HepG2 (cell line): ENCODE results near the gene IFIT1. TPM values are rescaled to one million over a fixed set of nuclear protein-coding genes. Genes with fewer than 3 reads are reported as not detected.

Experiments used
- ATAC-seq: fragments of 200-7000 bp; cut with Tn5 transposase; 3 replicates; pipeline ENCODE4 v1.9.1; 2020; ENCODE audit warnings: mild to moderate bottlenecking, moderate library complexity
- BruUV-seq: library from RNA; stranded (reverse); fragments of 400-500 nt; replicated peaks from 2 replicates; lab custom pipeline; 2021; lab: Mats Ljungman, UMichigan
- CTCF ChIA-PET: fragments of 300-600 bp; formaldehyde crosslinking; extraction: SDS; loops from one replicate; lab custom pipeline; 2021; ENCODE audit warnings: low total read pairs, inconsistent platforms, low intra/inter-chr PET ratio; lab: Yijun Ruan, JAX
- POLR2A ChIA-PET: fragments of 350-600 bp; sonication (Branson Sonifier 250); formaldehyde crosslinking; loops from one replicate; lab custom pipeline; 2020; ENCODE audit warnings: antibody characterized with exemption, inconsistent platforms; lab: Yijun Ruan, JAX
- DNase-seq: peaks from one replicate; pipeline ENCODE4 v3.0.0-alpha.2; 2015; ENCODE audit warnings: low spot score
- FAIRE-seq: peaks from 3 replicates; lab custom pipeline; 2011; peaks lifted over from hg19 to GRCh38; lab: Jason Lieb, UNC
- H2AFZ ChIP-seq: one replicate; pipeline ENCODE4 v1.6.1; 2011; ENCODE audit warnings: low read length, inconsistent platforms
- H3K27ac ChIP-seq: fragments of 300-600 bp; 3 replicates; pipeline ENCODE4 v1.8.0; 2011; ENCODE audit warnings: mixed run types, mild to moderate bottlenecking, mixed read lengths, low read length, inconsistent platforms; ENCODE audit not compliant: insufficient read depth; ENCODE audit errors: extremely low read length
- H3K27me3 ChIP-seq, 2 experiments: fragments of 200-600 bp in 1 of 2; 2 replicates in 1 of 2; 3 replicates in 1 of 2; pipeline versions ENCODE4 v1.6.0 to v1.8.0; 2011; ENCODE audit warnings: low read length in 2 of 2, mild to moderate bottlenecking in 2 of 2, moderate library complexity in 2 of 2, inconsistent platforms in 1 of 2; ENCODE audit not compliant: insufficient read depth in 2 of 2, control insufficient read depth in 1 of 2
- H3K36me3 ChIP-seq, 2 experiments: fragments of 200-600 bp in 1 of 2; replicated peaks in 1 of 2; 2 replicates in 1 of 2; 3 replicates in 1 of 2; pipeline versions ENCODE4 v1.5.1 to v1.8.0; 2011; ENCODE audit warnings: low read length in 2 of 2, inconsistent platforms in 1 of 2; ENCODE audit not compliant: insufficient read depth in 2 of 2, control insufficient read depth in 1 of 2
- H3K4me1 ChIP-seq: 2 replicates; pipeline ENCODE4 v1.5.1; 2012; ENCODE audit warnings: low read length, inconsistent platforms; ENCODE audit not compliant: insufficient read depth
- H3K4me2 ChIP-seq: 2 replicates; pipeline ENCODE4 v1.6.0; 2011; ENCODE audit warnings: low read depth, low read length, inconsistent platforms
- H3K4me3 ChIP-seq, 3 experiments: fragments of 200-600 bp in 1 of 3; sonication (generic), shearing (Covaris generic) in 1 of 3; replicated peaks in 1 of 3; 2 replicates each; pipeline ENCODE4 v1.5.1; 2011 to 2016; ENCODE audit warnings: low read length in 3 of 3, inconsistent platforms in 2 of 3, low read depth in 2 of 3, mild to moderate bottlenecking in 2 of 3, control low read depth in 1 of 3, mixed read lengths in 1 of 3; ENCODE audit not compliant: insufficient read depth in 1 of 3
- H3K79me2 ChIP-seq: one replicate; pipeline ENCODE4 v1.6.1; 2011; ENCODE audit warnings: low read length, inconsistent platforms; ENCODE audit not compliant: insufficient read depth
- H3K9ac ChIP-seq: 2 replicates; pipeline ENCODE4 v1.6.0; 2011; ENCODE audit warnings: mild to moderate bottlenecking, low read depth, low read length, inconsistent platforms; ENCODE audit not compliant: insufficient read depth
- H3K9me3 ChIP-seq: 2 replicates; pipeline ENCODE4 v1.5.1; 2012; ENCODE audit warnings: mild to moderate bottlenecking, low read length
- H4K20me1 ChIP-seq: 2 replicates; pipeline ENCODE4 v1.6.0; 2011; ENCODE audit warnings: inconsistent platforms, mild to moderate bottlenecking, low read length, moderate library complexity; ENCODE audit not compliant: insufficient read depth
- AHR ChIP-seq: IDR thresholded peaks from 2 replicates; pipeline ENCODE4 v1.6.1; 2018; ENCODE audit warnings: missing genetic modification reagents, missing compliant biosample characterization
- BCL6 ChIP-seq: IDR thresholded peaks from 2 replicates; pipeline ENCODE4 v1.6.1; 2016; ENCODE audit warnings: missing genetic modification reagents, missing compliant biosample characterization
- GATA4 ChIP-seq: sonication (generic); IDR thresholded peaks from 2 replicates; pipeline ENCODE4 v1.6.1; 2016; ENCODE audit warnings: antibody characterized with exemption, low read depth, borderline replicate concordance
- JUND ChIP-seq: sonication (generic); formaldehyde crosslinking; IDR thresholded peaks from 2 replicates; pipeline ENCODE4 v1.8.0; 2022; ENCODE audit warnings: mild to moderate bottlenecking, missing genetic modification reagents
- MAFF ChIP-seq: IDR thresholded peaks from 2 replicates; pipeline ENCODE4 v1.6.1; 2011; ENCODE audit warnings: low read depth, low read length, improper control_type of control experiment
- MED1 ChIP-seq: sonication (generic); formaldehyde crosslinking; IDR thresholded peaks from 2 replicates; pipeline ENCODE4 v1.4.0; 2020; ENCODE audit warnings: missing genetic modification reagents
- MIER2 ChIP-seq: IDR thresholded peaks from 2 replicates; pipeline ENCODE4 v1.6.1; 2016; ENCODE audit warnings: missing biosample characterization, missing genetic modification reagents
- NFYC ChIP-seq: IDR thresholded peaks from 2 replicates; pipeline ENCODE4 v1.6.1; 2016; ENCODE audit warnings: missing genetic modification reagents, missing compliant biosample characterization
- PITX1 ChIP-seq: sonication (generic); formaldehyde crosslinking; IDR thresholded peaks from 2 replicates; pipeline ENCODE4 v1.5.1; 2020; ENCODE audit warnings: mild to moderate bottlenecking, missing genetic modification reagents
- RELA ChIP-seq: sonication (generic); formaldehyde crosslinking; IDR thresholded peaks from 2 replicates; pipeline ENCODE4 v1.4.0; 2020; ENCODE audit warnings: missing genetic modification reagents
- TCF12 ChIP-seq, 2 experiments: fragments of 450-650 bp in 1 of 2; sonication (generic) in 1 of 2; formaldehyde crosslinking in 1 of 2; IDR thresholded peaks; 2 replicates each; pipeline versions ENCODE4 v1.6.1 to v1.8.0; 2017 to 2022; ENCODE audit warnings: antibody characterized with exemption in 1 of 2, mild to moderate bottlenecking in 1 of 2, missing genetic modification reagents in 1 of 2, moderate library complexity in 1 of 2
- TCF7L2 ChIP-seq: IDR thresholded peaks from 2 replicates; pipeline ENCODE4 v1.6.1; 2011; ENCODE audit warnings: mild to moderate bottlenecking, low read depth, low read length, moderate library complexity
- TMF1 ChIP-seq: sonication (generic); formaldehyde crosslinking; IDR thresholded peaks from 2 replicates; pipeline ENCODE4 v1.8.1; 2022; ENCODE audit warnings: low read depth, missing genetic modification reagents
- TOPORS ChIP-seq: sonication (generic); formaldehyde crosslinking; IDR thresholded peaks from 2 replicates; pipeline ENCODE4 v1.8.0; 2023; ENCODE audit warnings: mild to moderate bottlenecking, missing genetic modification reagents
- ZFP82 ChIP-seq: sonication (generic); formaldehyde crosslinking; IDR thresholded peaks from 2 replicates; pipeline ENCODE4 v1.5.1; 2020; ENCODE audit warnings: mild to moderate bottlenecking, missing genetic modification reagents, borderline replicate concordance
- ZNF225 ChIP-seq: sonication (generic); formaldehyde crosslinking; IDR thresholded peaks from 2 replicates; pipeline ENCODE4 v1.4.0; 2020; ENCODE audit warnings: mild to moderate bottlenecking, missing genetic modification reagents
- ZNF343 ChIP-seq: sonication (generic); formaldehyde crosslinking; IDR thresholded peaks from 2 replicates; pipeline ENCODE4 v1.4.0; 2020; ENCODE audit warnings: mild to moderate bottlenecking, missing genetic modification reagents
- ZNF530 ChIP-seq: sonication (generic); formaldehyde crosslinking; IDR thresholded peaks from 2 replicates; pipeline ENCODE4 v1.5.0; 2020; ENCODE audit warnings: low read depth, mild to moderate bottlenecking, missing genetic modification reagents
- WGBS: methylation state at CpG from one replicate; pipeline ENCODE4 v1.1.6; 2017; ENCODE audit warnings: low lambda C conversion rate; 5-methylcytosine and 5-hydroxymethylcytosine counted together
- in situ Hi-C: cut with HindIII; loops from 2 replicates; pipeline ENCODE4 v1.10.0; 2017; ENCODE audit warnings: low pct_unique_long_range_greater_than_20kb; ENCODE audit not compliant: extremely low pct_ligation_motif_present
- intact Hi-C: fragments of 100-400 bp; cut with micrococcal nuclease; formaldehyde crosslinking; loops from one replicate; pipeline ENCODE4 v1.10.0; 2022; ENCODE audit not compliant: unreplicated experiment
- polyA plus RNA-seq, 8 experiments: library from polyadenylated mRNA; depleted of rRNA in 3 of 8; stranded (reverse) in 7 of 8; unstranded in 1 of 8; fragments of >200 nt; fragmentation: Illumina TruSeq in 4 of 8; extraction: Trizol in 4 of 8; gene quantifications; 2 replicates each; pipeline versions ENCODE4 v1.2.1 to v1.2.3, GENCODE V29; 2011 to 2016; ENCODE audit warnings: low read depth in 4 of 8, missing spikeins in 1 of 8, mixed read lengths in 1 of 8; ENCODE audit not compliant: insufficient read depth in 1 of 8
- total RNA-seq, 5 experiments: library from RNA; depleted of rRNA; stranded (reverse); fragments of >200 nt; fragmentation: Illumina TruSeq; extraction: Trizol; gene quantifications; 2 replicates each; pipeline ENCODE4 v1.2.3, GENCODE V29; 2016; ENCODE audit warnings: low read depth in 1 of 5
- TF ChIP-seq, protein P1 (sequence below): sonication (generic); formaldehyde crosslinking; IDR thresholded peaks from 2 replicates; pipeline ENCODE4 v1.4.0; 2020; ENCODE audit warnings: mild to moderate bottlenecking, missing genetic modification reagents
- TF ChIP-seq, protein P2 (sequence below): sonication (generic); formaldehyde crosslinking; IDR thresholded peaks from 2 replicates; pipeline ENCODE4 v1.4.0; 2020; ENCODE audit warnings: missing genetic modification reagents

Gene IFIT1
- total and polyA plus RNA-seq, 2 of the 13 experiments (the other 11 are each of a cell fraction or from before 2014, with no cell fraction given) = 1.5 to 5.5 TPM

GRCh38 chr10:89348481-89348880, 43.9 kb upstream of the IFIT1 start (continued):
- TF ChIP-seq, protein P1, sequence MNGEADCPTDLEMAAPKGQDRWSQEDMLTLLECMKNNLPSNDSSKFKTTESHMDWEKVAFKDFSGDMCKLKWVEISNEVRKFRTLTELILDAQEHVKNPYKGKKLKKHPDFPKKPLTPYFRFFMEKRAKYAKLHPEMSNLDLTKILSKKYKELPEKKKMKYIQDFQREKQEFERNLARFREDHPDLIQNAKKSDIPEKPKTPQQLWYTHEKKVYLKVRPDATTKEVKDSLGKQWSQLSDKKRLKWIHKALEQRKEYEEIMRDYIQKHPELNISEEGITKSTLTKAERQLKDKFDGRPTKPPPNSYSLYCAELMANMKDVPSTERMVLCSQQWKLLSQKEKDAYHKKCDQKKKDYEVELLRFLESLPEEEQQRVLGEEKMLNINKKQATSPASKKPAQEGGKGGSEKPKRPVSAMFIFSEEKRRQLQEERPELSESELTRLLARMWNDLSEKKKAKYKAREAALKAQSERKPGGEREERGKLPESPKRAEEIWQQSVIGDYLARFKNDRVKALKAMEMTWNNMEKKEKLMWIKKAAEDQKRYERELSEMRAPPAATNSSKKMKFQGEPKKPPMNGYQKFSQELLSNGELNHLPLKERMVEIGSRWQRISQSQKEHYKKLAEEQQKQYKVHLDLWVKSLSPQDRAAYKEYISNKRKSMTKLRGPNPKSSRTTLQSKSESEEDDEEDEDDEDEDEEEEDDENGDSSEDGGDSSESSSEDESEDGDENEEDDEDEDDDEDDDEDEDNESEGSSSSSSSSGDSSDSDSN = no peak
- no peak for TF ChIP-seq MIER2 (CRISPR knock-in tag)
- no peak for TF ChIP-seq TMF1 (CRISPR knock-in tag)
- no peak for TF ChIP-seq GATA4
- no peak for TF ChIP-seq NFYC
- TF ChIP-seq MED1 = no peak
- TF ChIP-seq, all 625 proteins: peak for 0

GRCh38 chr10:89348975-89349374, 43.4 kb upstream of the IFIT1 start:
- BruUV-seq = no TSS peak
- H3K36me3 ChIP-seq = no peaks in the 10 kb centered on the region
- no peak for ATAC-seq
- TF ChIP-seq RELA (CRISPR knock-in tag) = no peak
- TF ChIP-seq AHR = no peak
- no peak for TF ChIP-seq ZFP82 (CRISPR knock-in tag)
- TF ChIP-seq TCF12 (IDR thresholded peaks at IDR 0.05) = no peak
- no peak for TF ChIP-seq TCF12 (CRISPR knock-in tag; IDR thresholded peaks at IDR 0.05)
- no peak for TF ChIP-seq TCF7L2
- no peak for TF ChIP-seq TOPORS (CRISPR knock-in tag)
- TF ChIP-seq JUND (CRISPR knock-in tag) = no peak
- TF ChIP-seq, protein P2, sequence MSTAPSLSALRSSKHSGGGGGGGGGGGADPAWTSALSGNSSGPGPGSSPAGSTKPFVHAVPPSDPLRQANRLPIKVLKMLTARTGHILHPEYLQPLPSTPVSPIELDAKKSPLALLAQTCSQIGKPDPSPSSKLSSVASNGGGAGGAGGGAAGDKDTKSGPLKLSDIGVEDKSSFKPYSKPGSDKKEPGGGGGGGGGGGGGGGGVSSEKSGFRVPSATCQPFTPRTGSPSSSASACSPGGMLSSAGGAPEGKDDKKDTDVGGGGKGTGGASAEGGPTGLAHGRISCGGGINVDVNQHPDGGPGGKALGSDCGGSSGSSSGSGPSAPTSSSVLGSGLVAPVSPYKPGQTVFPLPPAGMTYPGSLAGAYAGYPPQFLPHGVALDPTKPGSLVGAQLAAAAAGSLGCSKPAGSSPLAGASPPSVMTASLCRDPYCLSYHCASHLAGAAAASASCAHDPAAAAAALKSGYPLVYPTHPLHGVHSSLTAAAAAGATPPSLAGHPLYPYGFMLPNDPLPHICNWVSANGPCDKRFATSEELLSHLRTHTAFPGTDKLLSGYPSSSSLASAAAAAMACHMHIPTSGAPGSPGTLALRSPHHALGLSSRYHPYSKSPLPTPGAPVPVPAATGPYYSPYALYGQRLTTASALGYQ = no peak
- TF ChIP-seq MED1 = no peak
- no peak for TF ChIP-seq ZNF343 (CRISPR knock-in tag)
- TF ChIP-seq BCL6 (CRISPR knock-in tag) = no peak
- TF ChIP-seq PITX1 = no peak
- no peak for TF ChIP-seq ZNF530 (CRISPR knock-in tag)
- TF ChIP-seq ZNF225 = no peak
- no peak for TF ChIP-seq MAFF

More at GRCh38 chr10:89348975-89349374, 43.4 kb upstream of the IFIT1 start:
- FAIRE-seq = no peak
- in situ Hi-C loops (no loop called here), intact Hi-C loops (no loop called here)
- Histone ChIP-seq H3K27ac (no peak overlapping the region), H2AFZ (no peak overlapping the region), H4K20me1 (no peaks in the 10 kb centered on the region), H3K9ac (no peak overlapping the region), H3K27me3 (no peaks in the 10 kb centered on the region), H3K4me2 (no peak overlapping the region), H3K9me3 (no peaks in the 10 kb centered on the region), H3K4me1 (peaks cover 78% of the 10 kb centered on the region), H3K79me2 (no peaks in the 10 kb centered on the region), H3K4me3 (no peak overlapping the region)
- DNase-seq = no peak
- POLR2A ChIA-PET = no interaction called here
- 65% methylated on average over 2 of the region's 2 CpGs for WGBS
- CTCF ChIA-PET = no interaction called here
